Lung (tissue), 12 donors: Measurements from ENCODE around the gene ATG5. TPM values are rescaled to one million over a fixed set of nuclear protein-coding genes. Genes with fewer than 3 reads are reported as not detected.

Experiments used
- ATAC-seq: fragments of 200-7000 bp; cut with Tn5 transposase; one replicate; pipeline ENCODE4 v1.9.1; 2020; ENCODE audit warnings: moderate number of reproducible peaks; ENCODE audit not compliant: insufficient read depth, low FRiP score
- DNase-seq, 3 donors: peaks; one replicate each; pipeline ENCODE4 v3.0.0-alpha.2; 2013 to 2017
- H3K27ac ChIP-seq, 2 donors: one replicate each; pipeline ENCODE4 v1.5.1; 2013; ENCODE audit warnings: mild to moderate bottlenecking in 2 of 2, moderate library complexity in 2 of 2, control low read depth in 1 of 2, inconsistent platforms in 1 of 2, low read depth in 1 of 2, low read length in 1 of 2
- H3K27me3 ChIP-seq, 3 donors: one replicate each; pipeline ENCODE4 v1.5.1; 2013; ENCODE audit warnings: low read length in 2 of 3; ENCODE audit not compliant: control insufficient read depth in 3 of 3, insufficient read depth in 3 of 3
- H3K36me3 ChIP-seq, 4 donors: one replicate each; pipeline ENCODE4 v1.5.1; 2013; ENCODE audit warnings: low read length in 4 of 4, mild to moderate bottlenecking in 1 of 4, moderate library complexity in 1 of 4; ENCODE audit not compliant: control insufficient read depth in 4 of 4, insufficient read depth in 4 of 4
- H3K4me1 ChIP-seq, 5 donors: one replicate each; pipeline ENCODE4 v1.5.1; 2013; ENCODE audit warnings: low read length in 5 of 5, mild to moderate bottlenecking in 2 of 5, moderate library complexity in 1 of 5; ENCODE audit not compliant: control insufficient read depth in 5 of 5, insufficient read depth in 5 of 5
- H3K4me3 ChIP-seq: one replicate; pipeline ENCODE4 v1.5.1; 2013; ENCODE audit warnings: mild to moderate bottlenecking, control low read depth, moderate library complexity
- H3K9ac ChIP-seq, 2 donors: one replicate each; pipeline ENCODE4 v1.5.1; 2013; ENCODE audit warnings: low read length in 2 of 2, control low read depth in 1 of 2; ENCODE audit not compliant: insufficient read depth in 1 of 2
- H3K9me3 ChIP-seq, 4 donors: one replicate each; pipeline ENCODE4 v1.5.1; 2013; ENCODE audit warnings: low read length in 3 of 4, mild to moderate bottlenecking in 1 of 4, moderate library complexity in 1 of 4; ENCODE audit not compliant: control insufficient read depth in 4 of 4, insufficient read depth in 3 of 4
- CTCF ChIP-seq: IDR thresholded peaks from 2 replicates; pipeline ENCODE4 v1.5.1; 2012; ENCODE audit warnings: mild to moderate bottlenecking; ENCODE audit errors: control extremely low read depth, extremely low read depth
- WGBS, 2 donors: extraction: QIAGEN DNeasy Blood & Tissue Kit; methylation state at CpG; one replicate each; pipeline ENCODE4 v1.1.7; 2013; 5-methylcytosine and 5-hydroxymethylcytosine counted together
- polyA plus RNA-seq, 2 donors: library from polyadenylated mRNA; stranded (reverse); fragments of 200-250 nt; gene quantifications; one replicate each; pipeline ENCODE4 v1.2.1, GENCODE V29; 2013
- total RNA-seq, 2 donors: library from RNA; depleted of rRNA in 1 of 2; stranded (reverse); fragments of >200 nt in 1 of 2; gene quantifications; one replicate each; pipeline ENCODE4 v1.2.1, GENCODE V29; 2014 to 2021
- donor health status: control.
- donor health status: control.
- donor health status: Bipolar disorder and iron deficiency.
- donor health status: healthy.
- donor health status: DM: yes; HTN: yes; CAD: no.

Gene ATG5
- total and polyA plus RNA-seq, 4 donors = 15.0 to 54.2 (median 22.3) TPM

- Histone ChIP-seq H3K27ac (no peak overlapping the region), H3K36me3 (no peaks in the 10 kb centered on the region), H3K9ac (no peak overlapping the region), H3K27me3 (no peaks in the 10 kb centered on the region), H3K9me3 (no peaks in the 10 kb centered on the region), H3K4me3 (no peak overlapping the region), H3K4me1 (no peaks in the 10 kb centered on the region)
- ATAC-seq (no peak), DNase-seq (no peak)
- WGBS, 2 donors = 88 to 92% methylated on average over 1 of the region's 1 CpG
- no peak for TF ChIP-seq CTCF
Measured at GRCh38 chr6:106206905-106207304, 118.7 kb downstream of the ATG5 start.

- Histone ChIP-seq H3K27ac (no peak overlapping the region), H3K9me3 (no peaks in the 10 kb centered on the region), H3K27me3 (no peaks in the 10 kb centered on the region), H3K9ac (no peak overlapping the region), H3K36me3 (no peaks in the 10 kb centered on the region), H3K4me1 (no peaks in the 10 kb centered on the region), H3K4me3 (no peak overlapping the region)
- ATAC-seq (no peak), DNase-seq (no peak)
- WGBS, 2 donors = 89 to 90% methylated on average over 2 of the region's 2 CpGs
- TF ChIP-seq CTCF = no peak
Measured at GRCh38 chr6:106204961-106205360, 120.6 kb downstream of the ATG5 start.

DNA sequence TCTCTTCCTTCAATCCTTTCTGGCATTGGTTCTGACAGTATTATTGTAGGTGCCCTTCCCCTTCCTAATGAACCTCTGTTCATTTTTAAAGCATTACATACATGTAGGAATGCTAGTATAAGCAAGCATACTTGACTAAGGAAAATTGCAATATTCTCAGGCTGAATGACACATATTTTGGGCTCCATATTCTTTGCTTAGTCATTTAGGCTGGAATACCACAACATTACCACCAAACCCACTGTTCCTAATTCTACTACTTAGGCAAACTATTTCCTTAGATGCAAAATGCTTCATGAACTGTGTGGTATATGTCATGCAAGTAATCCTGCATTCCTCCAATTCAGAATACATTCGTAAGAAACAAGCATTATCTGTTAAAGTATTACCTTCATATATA lies 125.6 kb downstream of the ATG5 start:
- DNase-seq = no peak
- TF ChIP-seq CTCF = no peak
- Histone ChIP-seq H3K9me3 (no peaks in the 10 kb centered on the region), H3K4me3 (no peak overlapping the region), H3K27ac (no peak overlapping the region), H3K27me3 (no peaks in the 10 kb centered on the region), H3K36me3 (no peaks in the 10 kb centered on the region), H3K4me1 (no peaks in the 10 kb centered on the region), H3K9ac (no peak overlapping the region)
- 93 to 98% methylated on average over 1 of the region's 1 CpG for WGBS, 2 donors
- no peak for ATAC-seq

- H3K4me3 ChIP-seq = no peak overlapping the region
- H3K27ac ChIP-seq = no peak overlapping the region
- H3K36me3 ChIP-seq = no peaks in the 10 kb centered on the region
- no peak for TF ChIP-seq CTCF
- H3K9ac ChIP-seq = no peak overlapping the region
- no peaks in the 10 kb centered on the region for H3K27me3 ChIP-seq
- H3K9me3 ChIP-seq = no peaks in the 10 kb centered on the region
- H3K4me1 ChIP-seq = no peaks in the 10 kb centered on the region
- no peak for DNase-seq
- 100% methylated on average over 1 of the region's 1 CpG for WGBS, 2 donors
- no peak for ATAC-seq
Measured at GRCh38 chr6:106199331-106199730, 126.2 kb downstream of the ATG5 start.
